Measurements from ENCODE around the gene ATOH8. TPM values are rescaled to one million over a fixed set of nuclear protein-coding genes. Genes with fewer than 3 reads are reported as not detected.
A peak's percentile ranks its signal among the peaks of the same experiment; 100 is the strongest.

ATOH8 gene
- total and polyA plus RNA-seq, 10 of the 15 experiments (the other 5 are each of a cell fraction or from before 2014, with no cell fraction given) = 0.03 to 0.60 TPM; not detected in 8

- no peak overlapping the region for H3K4me3 ChIP-seq
- 0% methylated on average over 1 of the region's 1 CpG for WGBS (ENCODE audit: insufficient coverage, insufficient replicate concordance, low lambda C conversion rate, missing lambda C conversion rate)
- ChIA-PET RAD21 (ENCODE audit: unreplicated experiment) (interaction anchor here (0.9 to 1.8 kb wide), 3 partner anchors 10 to 105 kb away, joined by 4 to 5 read pairs (median 4); no protein-coding TSS in a partner anchor), CTCF (interaction anchor here (0.8 to 1.7 kb wide), 3 partner anchors 16 to 80 kb away, joined by 3 to 8 read pairs (median 6); no protein-coding TSS in a partner anchor), POLR2A (no interaction called here), SMC1A (ENCODE audit: uncharacterized antibody, unreplicated experiment) (interaction anchor here (1.6 kb wide), 1 partner anchor 80 kb away, joined by 6 read pairs; no protein-coding TSS in a partner anchor)
- H3K27ac ChIP-seq (ENCODE audit: control insufficient read depth, insufficient read depth) = no peak overlapping the region
- FAIRE-seq (no peak), ATAC-seq (peak; percentile 51; the same call in 1 of the 3 replicates), DNase-seq (ENCODE audit: low read depth, low spot score) (no peak)
- H3K9me3 ChIP-seq (replicated peaks; ENCODE audit: control insufficient read depth, insufficient read depth, low read length) = no peaks in the 10 kb centered on the region; the same call in 2 of the 3 replicates
- H3K36me3 ChIP-seq (ENCODE audit: control insufficient read depth in 2 of 2, insufficient read depth in 2 of 2, low read length in 1 of 2) = no peaks in the 10 kb centered on the region
- H3K9ac ChIP-seq (ENCODE audit: control insufficient read depth, insufficient read depth, low read length) = no peak overlapping the region
- no TSS peak for BruUV-seq (replicated peaks)
- H3K79me2 ChIP-seq (ENCODE audit: control insufficient read depth, insufficient read depth, low read length) = no peaks in the 10 kb centered on the region
- in situ Hi-C loops (cut with MboI) = no loop called here
- intact Hi-C loops (cut with micrococcal nuclease; ENCODE audit: unreplicated experiment) = no loop called here
- no peak overlapping the region for H2AFZ ChIP-seq (ENCODE audit: control insufficient read depth, low read depth, low read length)
- H3K4me2 ChIP-seq (ENCODE audit: control insufficient read depth, insufficient read depth) = no peak overlapping the region
- H3K27me3 ChIP-seq (replicated peaks in 1 of 2; ENCODE audit: control insufficient read depth in 2 of 2, insufficient read depth in 2 of 2, low read length in 1 of 2) = no peaks in the 10 kb centered on the region
- H4K20me1 ChIP-seq (ENCODE audit: control insufficient read depth, insufficient read depth) = no peaks in the 10 kb centered on the region
- TF ChIP-seq IRF3 (IDR thresholded peaks at IDR 0.05) (no peak), RAD21 (IDR thresholded peaks at IDR 0.05; ENCODE audit: insufficient read depth, low read depth, low read length) (peak; percentile 25), TCF3 (IDR thresholded peaks at IDR 0.05; ENCODE audit: borderline replicate concordance, insufficient read depth, low read depth, low read length) (no peak), SMC3 (IDR thresholded peaks at IDR 0.05; ENCODE audit: borderline replicate concordance, low read length) (peak; percentile 33; the same call in 1 of the 2 replicates), HDAC2 (IDR thresholded peaks at IDR 0.05) (no peak), CBX3 (IDR thresholded peaks at IDR 0.05; ENCODE audit: borderline replicate concordance, low read depth) (no peak), EGR1 (IDR thresholded peaks at IDR 0.05; ENCODE audit: borderline replicate concordance in 1 of 2, low read depth in 2 of 2, low read length in 2 of 2) (no peak), SUPT20H (IDR thresholded peaks at IDR 0.05; ENCODE audit: borderline replicate concordance, control insufficient read depth, low read depth, low read length) (no peak), SREBF2 (IDR thresholded peaks at IDR 0.05; ENCODE audit: low read length) (no peak), MEF2B (IDR thresholded peaks at IDR 0.05; ENCODE audit: partially characterized antibody, poor library complexity, severe bottlenecking) (no peak), MXI1 (IDR thresholded peaks at IDR 0.05; ENCODE audit: low read depth, low read length) (no peak), ZNF592 (IDR thresholded peaks at IDR 0.05) (no peak), CHD1 (IDR thresholded peaks at IDR 0.05; ENCODE audit: low read depth, low read length) (no peak), CTCF (IDR thresholded peaks at IDR 0.05 in 2 of 3, conservative IDR thresholded peaks at IDR 0.05 in 1 of 3; ENCODE audit: control insufficient read depth in 2 of 3, extremely low read depth in 1 of 3, insufficient read depth in 1 of 3, low read depth in 3 of 3, low read length in 3 of 3) (peak; percentile 19 to 40 (median 35)), RCOR1 (conservative IDR thresholded peaks at IDR 0.05; ENCODE audit: low read depth, low read length) (no peak)
- H3K4me1 ChIP-seq (ENCODE audit: control insufficient read depth, insufficient read depth, low read length) = no peaks in the 10 kb centered on the region
Observed at GRCh38 chr2:85804583-85804982, 50.8 kb downstream of the ATOH8 start.
